SU-DHL-6 (cell line): ENCODE measurements around the gene IL20RA.

ENCODE experiments used
- CTCF ChIP-seq: fragments of 200-600 bp; sonication (generic); IDR thresholded peaks from one replicate; pipeline ENCODE4 v1.5.1; 2017; ENCODE audit warnings: antibody characterized with exemption, mild to moderate bottlenecking, low read length, moderate library complexity; ENCODE audit not compliant: insufficient read depth, poor library complexity, severe bottlenecking
- EZH2phosphoT487 ChIP-seq: fragments of 200-600 bp; sonication (generic), shearing (Covaris generic); conservative IDR thresholded peaks from 2 replicates; pipeline ENCODE4 v1.6.1; 2018; ENCODE audit warnings: mild to moderate bottlenecking, antibody characterized with exemption, low read length, moderate library complexity, mixed read lengths

DNA sequence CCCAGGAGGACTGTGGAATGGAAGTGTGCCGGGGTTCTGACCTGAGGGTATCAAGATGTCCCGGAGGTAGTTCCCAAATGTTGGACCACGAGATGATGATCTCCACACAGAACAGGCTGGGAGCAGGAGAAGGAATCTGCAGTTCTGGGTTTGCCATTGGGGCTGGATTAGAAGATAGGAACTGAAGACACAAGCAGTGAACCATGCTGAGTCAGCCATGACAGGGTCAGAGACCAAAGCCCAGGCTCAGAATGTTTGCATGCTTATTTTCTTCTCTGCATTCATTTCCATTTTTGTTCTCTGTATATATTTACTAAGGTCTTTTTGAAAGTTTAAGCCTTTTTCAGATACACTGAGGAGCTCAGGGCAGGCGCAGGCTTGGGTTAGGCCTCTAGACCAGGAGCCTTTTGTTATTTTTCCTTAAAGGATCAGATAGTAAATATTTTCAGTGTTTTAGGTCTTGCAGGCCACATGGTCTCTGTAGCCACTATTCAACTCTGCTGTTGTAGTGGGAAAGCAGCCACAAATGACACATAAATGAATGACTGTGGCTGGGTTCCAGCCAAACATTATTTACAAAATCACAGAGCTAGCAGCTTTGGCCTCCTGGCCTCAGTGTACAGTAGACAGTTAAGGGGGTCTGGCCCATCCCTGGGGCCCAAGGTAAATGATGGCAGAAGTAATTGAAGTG, 94.2 kb downstream of the IL20RA start:
- TF ChIP-seq CTCF (no peak), EZH2phosphoT487 (no peak)
